ENCODE data around the gene GRIA1. TPM values are rescaled to one million over a fixed set of nuclear protein-coding genes. Genes with fewer than 3 reads are reported as not detected.
A peak's percentile ranks its signal among the peaks of the same experiment; 100 is the strongest.

GRIA1 gene
- total RNA-seq, 1 experiment from 2014 or later = 0.81 TPM

- TF ChIP-seq, protein P1, sequence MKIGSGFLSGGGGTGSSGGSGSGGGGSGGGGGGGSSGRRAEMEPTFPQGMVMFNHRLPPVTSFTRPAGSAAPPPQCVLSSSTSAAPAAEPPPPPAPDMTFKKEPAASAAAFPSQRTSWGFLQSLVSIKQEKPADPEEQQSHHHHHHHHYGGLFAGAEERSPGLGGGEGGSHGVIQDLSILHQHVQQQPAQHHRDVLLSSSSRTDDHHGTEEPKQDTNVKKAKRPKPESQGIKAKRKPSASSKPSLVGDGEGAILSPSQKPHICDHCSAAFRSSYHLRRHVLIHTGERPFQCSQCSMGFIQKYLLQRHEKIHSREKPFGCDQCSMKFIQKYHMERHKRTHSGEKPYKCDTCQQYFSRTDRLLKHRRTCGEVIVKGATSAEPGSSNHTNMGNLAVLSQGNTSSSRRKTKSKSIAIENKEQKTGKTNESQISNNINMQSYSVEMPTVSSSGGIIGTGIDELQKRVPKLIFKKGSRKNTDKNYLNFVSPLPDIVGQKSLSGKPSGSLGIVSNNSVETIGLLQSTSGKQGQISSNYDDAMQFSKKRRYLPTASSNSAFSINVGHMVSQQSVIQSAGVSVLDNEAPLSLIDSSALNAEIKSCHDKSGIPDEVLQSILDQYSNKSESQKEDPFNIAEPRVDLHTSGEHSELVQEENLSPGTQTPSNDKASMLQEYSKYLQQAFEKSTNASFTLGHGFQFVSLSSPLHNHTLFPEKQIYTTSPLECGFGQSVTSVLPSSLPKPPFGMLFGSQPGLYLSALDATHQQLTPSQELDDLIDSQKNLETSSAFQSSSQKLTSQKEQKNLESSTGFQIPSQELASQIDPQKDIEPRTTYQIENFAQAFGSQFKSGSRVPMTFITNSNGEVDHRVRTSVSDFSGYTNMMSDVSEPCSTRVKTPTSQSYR (CRISPR knock-in tag; IDR thresholded peaks at IDR 0.05) = no peak
Observed at GRCh38 chr5:153511622-153512021, 21.2 kb downstream of the GRIA1 start (continued).

GRCh38 chr5:153513156-153513555, 22.7 kb downstream of the GRIA1 start:
- CTCF ChIA-PET = no interaction called here
- no peak for DNase-seq (ENCODE audit: low spot score)

GRCh38 chr5:153515301-153515700, 24.8 kb downstream of the GRIA1 start:
- Mint-ChIP-seq H3K27ac (no peak overlapping the region), H3K36me3 (peaks cover 6% of the 10 kb centered on the region; the same call in 1 of the 2 replicates), H3K4me3 (no peak overlapping the region), H3K27me3 (ENCODE audit: low read depth) (no peaks in the 10 kb centered on the region), H3K9me3 (peaks cover 26% of the 10 kb centered on the region), H3K4me1 (peaks cover 26% of the 10 kb centered on the region)
- ChIA-PET POLR2A (no interaction called here), CTCF (no interaction called here)
- TF ChIP-seq CBFB (CRISPR knock-in tag; IDR thresholded peaks at IDR 0.05; ENCODE audit: low read depth) (no peak), ZBTB43 (CRISPR knock-in tag; IDR thresholded peaks at IDR 0.05) (no peak), ATF2 (CRISPR knock-in tag; IDR thresholded peaks at IDR 0.05; ENCODE audit: borderline replicate concordance, low read depth) (no peak)
- DNase-seq (ENCODE audit: low spot score) = no peak
- ATAC-seq = no peak

More at GRCh38 chr5:153513156-153513555, 22.7 kb downstream of the GRIA1 start:
- ATAC-seq = no peak
- TF ChIP-seq ZNF671 (CRISPR knock-in tag; IDR thresholded peaks at IDR 0.05) (no peak), TEAD1 (CRISPR knock-in tag; IDR thresholded peaks at IDR 0.05) (no peak), RORB (CRISPR knock-in tag; IDR thresholded peaks at IDR 0.05) (no peak), JUN (CRISPR knock-in tag; IDR thresholded peaks at IDR 0.05) (no peak), ZBTB21 (CRISPR knock-in tag; IDR thresholded peaks at IDR 0.05; ENCODE audit: borderline replicate concordance) (no peak), ZNF232 (CRISPR knock-in tag; IDR thresholded peaks at IDR 0.05) (no peak)
- TF ChIP-seq, protein P2, sequence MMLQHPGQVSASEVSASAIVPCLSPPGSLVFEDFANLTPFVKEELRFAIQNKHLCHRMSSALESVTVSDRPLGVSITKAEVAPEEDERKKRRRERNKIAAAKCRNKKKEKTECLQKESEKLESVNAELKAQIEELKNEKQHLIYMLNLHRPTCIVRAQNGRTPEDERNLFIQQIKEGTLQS (CRISPR knock-in tag; conservative IDR thresholded peaks at IDR 0.05) = no peak
- POLR2A ChIA-PET = no interaction called here
- no peak overlapping the region for H3K27ac Mint-ChIP-seq
- H3K27me3 Mint-ChIP-seq (ENCODE audit: low read depth) = no peaks in the 10 kb centered on the region
- H3K36me3 Mint-ChIP-seq = peaks cover 9% of the 10 kb centered on the region
- peaks cover 32% of the 10 kb centered on the region for H3K4me1 Mint-ChIP-seq
- peaks cover 32% of the 10 kb centered on the region for H3K9me3 Mint-ChIP-seq
- H3K4me3 Mint-ChIP-seq = no peak overlapping the region

- peak overlapping the region; percentile 35 for H3K27ac Mint-ChIP-seq
- no peak overlapping the region for H3K4me3 Mint-ChIP-seq
- TF ChIP-seq, protein P3, sequence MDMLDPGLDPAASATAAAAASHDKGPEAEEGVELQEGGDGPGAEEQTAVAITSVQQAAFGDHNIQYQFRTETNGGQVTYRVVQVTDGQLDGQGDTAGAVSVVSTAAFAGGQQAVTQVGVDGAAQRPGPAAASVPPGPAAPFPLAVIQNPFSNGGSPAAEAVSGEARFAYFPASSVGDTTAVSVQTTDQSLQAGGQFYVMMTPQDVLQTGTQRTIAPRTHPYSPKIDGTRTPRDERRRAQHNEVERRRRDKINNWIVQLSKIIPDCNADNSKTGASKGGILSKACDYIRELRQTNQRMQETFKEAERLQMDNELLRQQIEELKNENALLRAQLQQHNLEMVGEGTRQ (CRISPR knock-in tag; IDR thresholded peaks at IDR 0.05) = 0 out of 2 replicates have a peak, but pooled peaks have one; percentile 35
- TF ChIP-seq TEAD1 (CRISPR knock-in tag; IDR thresholded peaks at IDR 0.05) (no peak), CREM (CRISPR knock-in tag; IDR thresholded peaks at IDR 0.05) (no peak), HMGA2 (CRISPR knock-in tag; IDR thresholded peaks at IDR 0.05) (no peak)
- TF ChIP-seq, protein P4, sequence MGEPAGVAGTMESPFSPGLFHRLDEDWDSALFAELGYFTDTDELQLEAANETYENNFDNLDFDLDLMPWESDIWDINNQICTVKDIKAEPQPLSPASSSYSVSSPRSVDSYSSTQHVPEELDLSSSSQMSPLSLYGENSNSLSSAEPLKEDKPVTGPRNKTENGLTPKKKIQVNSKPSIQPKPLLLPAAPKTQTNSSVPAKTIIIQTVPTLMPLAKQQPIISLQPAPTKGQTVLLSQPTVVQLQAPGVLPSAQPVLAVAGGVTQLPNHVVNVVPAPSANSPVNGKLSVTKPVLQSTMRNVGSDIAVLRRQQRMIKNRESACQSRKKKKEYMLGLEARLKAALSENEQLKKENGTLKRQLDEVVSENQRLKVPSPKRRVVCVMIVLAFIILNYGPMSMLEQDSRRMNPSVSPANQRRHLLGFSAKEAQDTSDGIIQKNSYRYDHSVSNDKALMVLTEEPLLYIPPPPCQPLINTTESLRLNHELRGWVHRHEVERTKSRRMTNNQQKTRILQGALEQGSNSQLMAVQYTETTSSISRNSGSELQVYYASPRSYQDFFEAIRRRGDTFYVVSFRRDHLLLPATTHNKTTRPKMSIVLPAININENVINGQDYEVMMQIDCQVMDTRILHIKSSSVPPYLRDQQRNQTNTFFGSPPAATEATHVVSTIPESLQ (CRISPR knock-in tag; IDR thresholded peaks at IDR 0.05) = no peak
- DNase-seq (ENCODE audit: low spot score) (peak; percentile 15), ATAC-seq (peak; percentile 66)
- CTCF ChIA-PET = no interaction called here
- POLR2A ChIA-PET = no interaction called here
- peaks cover 32% of the 10 kb centered on the region for H3K4me1 Mint-ChIP-seq
- H3K36me3 Mint-ChIP-seq = peaks cover 6% of the 10 kb centered on the region; the same call in 1 of the 2 replicates
- H3K9me3 Mint-ChIP-seq = peaks cover 26% of the 10 kb centered on the region
- no peaks in the 10 kb centered on the region for H3K27me3 Mint-ChIP-seq (ENCODE audit: low read depth)
Observed at GRCh38 chr5:153516504-153517240, 26.2 kb downstream of the GRIA1 start.

All from WTC11 (cell line).